ACC112 (cell line): Measurements from ENCODE around the gene EIF5A.

Source experiments
- H2AFZ ChIP-seq: fragments of 200-600 bp; sonication (generic); one replicate; pipeline ENCODE4 v1.6.0; 2017; ENCODE audit warnings: antibody characterized with exemption, low read length; ENCODE audit not compliant: unreplicated experiment
- H3K27ac ChIP-seq: fragments of 200-600 bp; sonication (generic); 2 replicates; pipeline ENCODE4 v1.5.1; 2014; ENCODE audit warnings: low read depth, mild to moderate bottlenecking, antibody characterized with exemption, low read length, moderate library complexity
- H3K27me3 ChIP-seq: fragments of 200-600 bp; sonication (generic); 2 replicates; pipeline ENCODE4 v1.6.1; 2014; ENCODE audit warnings: mild to moderate bottlenecking, antibody characterized with exemption, low read length, moderate library complexity, mixed read lengths; ENCODE audit not compliant: insufficient read depth
- H3K36me3 ChIP-seq: fragments of 200-600 bp; sonication (generic); 2 replicates; pipeline ENCODE4 v1.6.1; 2016; ENCODE audit warnings: mild to moderate bottlenecking, antibody characterized with exemption, low read length, moderate library complexity, mixed read lengths; ENCODE audit not compliant: insufficient read depth
- H3K4me1 ChIP-seq: fragments of 200-600 bp; sonication (generic); one replicate; pipeline ENCODE4 v1.6.1; 2016; ENCODE audit warnings: low read length, mixed read lengths; ENCODE audit not compliant: insufficient read depth, unreplicated experiment, control insufficient read depth
- H3K4me3 ChIP-seq: fragments of 200-600 bp; sonication (generic); 2 replicates; pipeline ENCODE4 v1.5.1; 2014; ENCODE audit warnings: mild to moderate bottlenecking, low read depth, low read length
- H3K79me2 ChIP-seq: fragments of 200-600 bp; sonication (generic); one replicate; pipeline ENCODE4 v1.6.0; 2016; ENCODE audit warnings: low read length; ENCODE audit not compliant: control insufficient read depth, unreplicated experiment, insufficient read depth

EIF5A gene

GRCh38 chr17:7347630-7348477 lies 40.4 kb downstream of the EIF5A start:
- peaks cover 12% of the 10 kb centered on the region for H3K4me1 ChIP-seq
- no peak overlapping the region for H3K27ac ChIP-seq
- H3K27me3 ChIP-seq = peaks cover 10% of the 10 kb centered on the region; the same call in 1 of the 2 replicates
- no peaks in the 10 kb centered on the region for H3K36me3 ChIP-seq
- no peak overlapping the region for H3K4me3 ChIP-seq
- H3K79me2 ChIP-seq = peaks cover 15% of the 10 kb centered on the region
- H2AFZ ChIP-seq = no peak overlapping the region

GRCh38 chr17:7348478-7349242 lies 41.2 kb downstream of the EIF5A start:
- H3K4me1 ChIP-seq = peaks cover 21% of the 10 kb centered on the region
- no peak overlapping the region for H2AFZ ChIP-seq
- no peak overlapping the region for H3K27ac ChIP-seq
- no peak overlapping the region for H3K4me3 ChIP-seq
- no peaks in the 10 kb centered on the region for H3K36me3 ChIP-seq
- H3K27me3 ChIP-seq = peaks cover 3% of the 10 kb centered on the region; the same call in 1 of the 2 replicates
- H3K79me2 ChIP-seq = peaks cover 23% of the 10 kb centered on the region

- Histone ChIP-seq H3K4me1 (peaks cover 41% of the 10 kb centered on the region), H3K4me3 (peak within 1 kb of the TSS; percentile 85), H3K79me2 (peaks cover 30% of the 10 kb centered on the region), H3K27ac (peak within 1 kb of the TSS; percentile 93), H2AFZ (peak within 1 kb of the TSS; percentile 39), H3K36me3 (no peaks in the 10 kb centered on the region), H3K27me3 (no peaks in the 10 kb centered on the region)
These were observed 44.5 kb downstream of the EIF5A start, which contains the start of gene KCTD11 for GRCh38 chr17:7351665-7352502. KCTD11 (plus strand) TSS chr17:7352162.

- Histone ChIP-seq H3K36me3 (no peaks in the 10 kb centered on the region), H3K79me2 (peaks cover 30% of the 10 kb centered on the region), H3K27me3 (no peaks in the 10 kb centered on the region), H3K4me1 (peaks cover 41% of the 10 kb centered on the region), H2AFZ (no peak overlapping the region), H3K27ac (peak overlapping the region; percentile 93), H3K4me3 (peak overlapping the region; percentile 85)
These were observed 45.1 kb downstream of the EIF5A start for GRCh38 chr17:7352503-7352889.

- no peak overlapping the region for H3K27ac ChIP-seq
- H3K36me3 ChIP-seq = no peaks in the 10 kb centered on the region
- no peak overlapping the region for H2AFZ ChIP-seq
- no peaks in the 10 kb centered on the region for H3K27me3 ChIP-seq
- peaks cover 41% of the 10 kb centered on the region for H3K4me1 ChIP-seq
- peaks cover 30% of the 10 kb centered on the region for H3K79me2 ChIP-seq
- peak overlapping the region; percentile 85 for H3K4me3 ChIP-seq
These were observed 45.6 kb downstream of the EIF5A start for GRCh38 chr17:7352910-7353635.

GRCh38 chr17:7354262-7354843 lies 46.9 kb downstream of the EIF5A start:
- H3K27me3 ChIP-seq = no peaks in the 10 kb centered on the region
- H3K4me1 ChIP-seq = peaks cover 36% of the 10 kb centered on the region
- no peak overlapping the region for H2AFZ ChIP-seq
- H3K27ac ChIP-seq = peak overlapping the region; percentile 52
- peak overlapping the region; percentile 85 for H3K4me3 ChIP-seq
- H3K79me2 ChIP-seq = peaks cover 30% of the 10 kb centered on the region
- no peaks in the 10 kb centered on the region for H3K36me3 ChIP-seq

GRCh38 chr17:7355053-7355452 lies 47.6 kb downstream of the EIF5A start, which contains the start of gene TMEM95:
TMEM95 (plus strand) TSS chr17:7355156; CDS start chr17:7355205, 49 bp downstream.
- Histone ChIP-seq H3K4me3 (peak within 1 kb of the TSS; percentile 85), H3K79me2 (peaks cover 30% of the 10 kb centered on the region), H2AFZ (no peak within 1 kb of the TSS), H3K36me3 (no peaks in the 10 kb centered on the region), H3K4me1 (peaks cover 30% of the 10 kb centered on the region), H3K27me3 (no peaks in the 10 kb centered on the region), H3K27ac (peak within 1 kb of the TSS; percentile 52)

GRCh38 chr17:7355573-7355972 lies 48.1 kb downstream of the EIF5A start:
- no peak overlapping the region for H2AFZ ChIP-seq

GRCh38 chr17:7356072-7356549 lies 48.7 kb downstream of the EIF5A start:
- Histone ChIP-seq H3K79me2 (peaks cover 25% of the 10 kb centered on the region), H3K27ac (no peak overlapping the region), H3K4me3 (no peak overlapping the region), H3K36me3 (no peaks in the 10 kb centered on the region), H3K4me1 (peaks cover 30% of the 10 kb centered on the region), H2AFZ (no peak overlapping the region), H3K27me3 (no peaks in the 10 kb centered on the region)

More at GRCh38 chr17:7355573-7355972, 48.1 kb downstream of the EIF5A start:
- Histone ChIP-seq H3K36me3 (no peaks in the 10 kb centered on the region), H3K4me3 (no peak overlapping the region), H3K27me3 (no peaks in the 10 kb centered on the region), H3K27ac (no peak overlapping the region), H3K79me2 (peaks cover 30% of the 10 kb centered on the region), H3K4me1 (peaks cover 30% of the 10 kb centered on the region)
